Peyer's patch (tissue), 4 donors: ENCODE data around the gene CREB3. TPM values are rescaled to one million over a fixed set of nuclear protein-coding genes. Genes with fewer than 3 reads are reported as not detected.

ENCODE experiments used
- DNase-seq, 3 donors: peaks; one replicate each; pipeline ENCODE4 v3.0.0-alpha.2; 2017 to 2019
- H3K27ac ChIP-seq, 4 donors: fragments of 200-600 bp; sonication (generic); one replicate each; pipeline ENCODE4 v1.5.1; 2016 to 2019
- H3K27me3 ChIP-seq, 2 donors: fragments of 200-600 bp; sonication (generic); one replicate each; pipeline ENCODE4 v1.5.1; 2019
- H3K36me3 ChIP-seq, 3 donors: fragments of 200-600 bp; sonication (generic); one replicate each; pipeline ENCODE4 v1.5.1; 2016 to 2019
- H3K4me1 ChIP-seq, 4 donors: fragments of 200-600 bp; sonication (generic); one replicate each; pipeline ENCODE4 v1.5.1; 2016 to 2019
- H3K4me3 ChIP-seq, 4 donors: fragments of 200-600 bp; sonication (generic); 1 replicate in 3 of 4; 2 replicates in 1 of 4; pipeline ENCODE4 v1.5.1; 2016 to 2019; ENCODE audit warnings: mild to moderate bottlenecking in 1 of 4
- H3K9me3 ChIP-seq, 4 donors: fragments of 200-600 bp; sonication (generic); one replicate each; pipeline ENCODE4 v1.5.1; 2016 to 2019; ENCODE audit warnings: mild to moderate bottlenecking in 1 of 4
- CTCF ChIP-seq, 6 experiments: fragments of 450-650 bp in 4 of 6; fragments of 200-600 bp in 2 of 6; sonication (generic) in 1 of 6; IDR thresholded peaks; one replicate each; pipeline ENCODE4 v1.5.1; 2017 to 2019; ENCODE audit warnings: antibody characterized with exemption in 6 of 6, mild to moderate bottlenecking in 3 of 6, moderate library complexity in 1 of 6
- POLR2A ChIP-seq, 2 donors: fragments of 450-650 bp; IDR thresholded peaks; one replicate each; pipeline ENCODE4 v1.5.1; 2017; ENCODE audit warnings: antibody characterized with exemption in 2 of 2, mild to moderate bottlenecking in 2 of 2, moderate library complexity in 2 of 2
- total RNA-seq, 4 donors: library from RNA; depleted of rRNA; stranded (reverse); fragments of >200 nt; gene quantifications; one replicate each; pipeline ENCODE4 v1.1.0, GENCODE V29; 2016

Gene CREB3
- total RNA-seq, 4 donors from 2014 or later: 19.8 to 34.3 (median 28.5) TPM

- no peak for DNase-seq
- no peaks in the 10 kb centered on the region for H3K9me3 ChIP-seq
- H3K4me1 ChIP-seq: peaks cover 0 to 23% (median 0%) of the 10 kb centered on the region in 4 donors
- no peaks in the 10 kb centered on the region for H3K27me3 ChIP-seq
- TF ChIP-seq POLR2A (IDR thresholded peaks at IDR 0.05) (no peak), CTCF (IDR thresholded peaks at IDR 0.05) (no peak)
- H3K36me3 ChIP-seq: peaks cover 0 to 8% (median 0%) of the 10 kb centered on the region in 3 donors
- peak overlapping the region in 1 of 4 donors; percentile 69 for H3K4me3 ChIP-seq
- peak overlapping the region in 1 of 4 donors; percentile 89 for H3K27ac ChIP-seq
Observed at GRCh38 chr9:35687306-35687705, 45.2 kb upstream of the CREB3 start.

DNA sequence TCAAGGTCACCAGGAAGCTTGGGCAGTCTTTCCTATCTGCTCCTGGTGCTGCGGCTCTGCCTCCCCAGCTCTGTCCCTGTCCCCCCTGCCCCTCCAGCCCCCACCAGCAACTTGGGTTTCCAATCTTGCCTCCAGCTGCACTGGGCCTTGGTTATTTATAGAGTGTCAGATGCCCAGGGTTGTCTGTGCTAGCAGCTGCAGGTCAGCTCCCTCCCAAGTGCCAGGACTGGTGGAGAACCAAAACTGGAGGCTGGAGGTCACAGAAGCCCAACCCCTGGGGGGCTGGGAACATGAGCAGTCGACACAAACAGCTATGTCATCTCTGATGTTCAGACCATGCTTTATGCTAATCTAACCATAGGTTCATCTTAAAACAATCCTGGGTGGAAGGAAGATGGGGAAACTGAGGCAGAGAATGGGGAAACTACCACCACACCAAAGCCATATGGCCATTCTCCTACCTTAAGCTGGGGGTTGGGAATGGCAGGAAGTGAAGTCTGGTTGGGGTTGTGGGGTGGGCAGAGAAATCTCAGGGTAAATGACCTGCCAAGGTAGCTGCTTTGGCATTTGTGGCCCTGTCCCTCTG is 44.4 kb upstream of the CREB3 start:
- Histone ChIP-seq H3K9me3 (no peaks in the 10 kb centered on the region), H3K4me1 (peaks cover 0 to 23% (median 0%) of the 10 kb centered on the region in 4 donors), H3K36me3 (peaks cover 0 to 8% (median 0%) of the 10 kb centered on the region in 3 donors), H3K4me3 (peak overlapping the region in 1 of 4 donors; percentile 69), H3K27ac (peak overlapping the region in 2 of 4 donors; percentile 83 to 89), H3K27me3 (no peaks in the 10 kb centered on the region)
- TF ChIP-seq CTCF (IDR thresholded peaks at IDR 0.05) (no peak), POLR2A (IDR thresholded peaks at IDR 0.05) (no peak)
- DNase-seq: no peak

DNA sequence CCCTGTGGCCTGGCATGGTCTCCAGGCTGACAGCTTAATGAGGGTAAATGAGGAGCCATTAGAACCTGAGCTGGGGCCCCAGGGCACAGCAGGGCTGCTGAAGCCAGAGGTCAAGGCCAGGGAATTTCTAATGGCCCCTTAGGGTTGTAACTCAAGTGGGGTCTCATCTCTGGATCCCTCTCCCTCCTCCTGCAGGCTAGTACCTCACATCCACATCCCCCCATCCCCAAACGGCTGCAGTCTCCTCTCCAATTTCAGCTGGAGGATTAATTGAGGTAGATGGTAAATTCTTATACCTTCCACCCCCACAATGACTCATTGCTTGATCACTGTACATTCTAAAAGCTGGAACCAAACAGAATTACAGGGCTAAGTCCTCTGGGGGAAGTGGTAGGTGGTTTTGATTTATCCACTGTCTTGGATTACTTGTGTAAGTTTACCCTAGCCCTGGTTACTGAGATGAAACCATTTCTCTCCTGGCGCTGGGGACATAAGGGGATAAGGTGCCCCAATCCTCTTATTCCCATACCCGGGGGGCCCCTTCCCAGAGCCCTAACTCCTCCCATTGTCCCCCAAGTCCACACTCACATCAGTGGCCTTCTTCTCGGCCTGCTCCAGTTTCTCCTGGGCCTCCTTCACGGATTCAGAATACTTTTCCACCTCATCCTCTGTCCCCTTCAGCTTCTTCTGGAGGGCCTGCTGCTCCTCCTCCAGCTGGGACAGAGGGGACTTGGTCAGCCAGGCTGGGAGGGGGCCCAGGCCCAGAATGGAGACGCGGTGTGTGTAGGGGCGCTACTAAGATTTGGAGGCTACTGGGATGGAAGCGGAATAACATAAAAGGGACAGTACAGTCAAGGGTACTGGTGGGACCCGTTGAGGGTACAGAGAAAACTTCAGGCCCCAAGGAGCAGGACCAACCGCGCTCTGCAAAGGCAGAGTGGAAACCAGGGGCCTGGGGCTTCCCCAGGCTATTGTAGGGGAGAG is 43.6 kb upstream of the CREB3 start:
- Histone ChIP-seq H3K36me3 (peaks cover 0 to 8% (median 0%) of the 10 kb centered on the region in 3 donors), H3K4me1 (peaks cover 0 to 23% (median 0%) of the 10 kb centered on the region in 4 donors), H3K27me3 (no peaks in the 10 kb centered on the region), H3K27ac (peak overlapping the region; percentile 75 to 89 (median 80)), H3K4me3 (peak overlapping the region; percentile 51 to 69 (median 68)), H3K9me3 (no peaks in the 10 kb centered on the region)
- TF ChIP-seq CTCF (IDR thresholded peaks at IDR 0.05) (no peak), POLR2A (IDR thresholded peaks at IDR 0.05) (no peak)
- DNase-seq: no peak

- DNase-seq: peak in 1 of 3 donors; percentile 59
- Histone ChIP-seq H3K27ac (peak within 1 kb of the TSS; percentile 75 to 89 (median 80)), H3K36me3 (peaks cover 0 to 8% (median 0%) of the 10 kb centered on the region in 3 donors), H3K9me3 (no peaks in the 10 kb centered on the region), H3K4me3 (peak within 1 kb of the TSS; percentile 51 to 69 (median 68)), H3K4me1 (peaks cover 0 to 23% (median 0%) of the 10 kb centered on the region in 4 donors), H3K27me3 (no peaks in the 10 kb centered on the region)
- TF ChIP-seq POLR2A (IDR thresholded peaks at IDR 0.05): no peak
- TF ChIP-seq CTCF (IDR thresholded peaks at IDR 0.05): no peak
Observed at GRCh38 chr9:35689542-35690293, 42.7 kb upstream of the CREB3 start, which contains the start of gene TPM2. TPM2 (minus strand) TSS chr9:35689925; CDS start chr9:35689817, 108 bp downstream.

DNA sequence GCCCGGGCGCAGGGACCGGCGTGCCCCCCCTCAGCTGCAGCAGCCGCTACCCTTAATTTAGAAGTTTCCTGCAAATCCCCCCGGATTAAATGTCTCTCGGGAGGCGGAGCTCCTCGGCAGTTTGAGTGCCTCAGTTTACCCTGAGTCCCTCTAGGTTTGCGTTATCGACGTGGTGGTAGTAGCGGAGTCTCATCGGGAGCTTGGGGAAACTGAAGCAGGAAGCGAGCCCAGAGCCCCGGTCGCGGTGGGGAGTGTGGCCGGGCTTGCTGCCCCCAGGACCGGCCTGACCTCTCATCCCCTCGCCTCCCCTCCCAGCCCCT is 42.2 kb upstream of the CREB3 start:
- peaks cover 0 to 3% (median 0%) of the 10 kb centered on the region in 3 donors for H3K36me3 ChIP-seq
- H3K4me3 ChIP-seq: peak overlapping the region; percentile 51 to 69 (median 68)
- TF ChIP-seq CTCF (IDR thresholded peaks at IDR 0.05) (no peak), POLR2A (IDR thresholded peaks at IDR 0.05) (no peak)
- peaks cover 0 to 23% (median 0%) of the 10 kb centered on the region in 4 donors for H3K4me1 ChIP-seq
- H3K27ac ChIP-seq: peak overlapping the region; percentile 75 to 89 (median 80)
- H3K27me3 ChIP-seq: no peaks in the 10 kb centered on the region
- H3K9me3 ChIP-seq: no peaks in the 10 kb centered on the region
- no peak for DNase-seq
